Left lung (tissue), 10 donors: Measurements from ENCODE around the gene IL4I1. TPM values are rescaled to one million over a fixed set of nuclear protein-coding genes. Genes with fewer than 3 reads are reported as not detected.

ENCODE experiments used
- ATAC-seq: fragments of 200-7000 bp; cut with Tn5 transposase; one replicate; pipeline ENCODE4 v1.9.1; 2020; ENCODE audit warnings: moderate library complexity
- DNase-seq, 4 donors: peaks; one replicate each; pipeline ENCODE4 v3.0.0-alpha.2; 2013 to 2020
- H3K27ac ChIP-seq, 2 donors: fragments of 200-600 bp; sonication (generic) in 1 of 2; one replicate each; pipeline versions ENCODE4 v1.5.0 to v1.8.0; 2020 to 2021
- H3K27me3 ChIP-seq, 2 donors: fragments of 200-600 bp; sonication (generic) in 1 of 2; one replicate each; pipeline versions ENCODE4 v1.5.0 to v1.8.0; 2020 to 2021
- H3K36me3 ChIP-seq, 2 donors: fragments of 200-600 bp; sonication (generic) in 1 of 2; one replicate each; pipeline versions ENCODE4 v1.5.0 to v1.8.0; 2020 to 2021
- H3K4me1 ChIP-seq, 2 donors: fragments of 200-600 bp; one replicate each; pipeline ENCODE4 v1.8.0; 2021
- H3K4me3 ChIP-seq, 2 donors: fragments of 200-600 bp; sonication (generic) in 1 of 2; one replicate each; pipeline versions ENCODE4 v1.5.0 to v1.8.0; 2020 to 2021; ENCODE audit warnings: mild to moderate bottlenecking in 1 of 2
- H3K9me3 ChIP-seq, 2 donors: fragments of 200-600 bp; sonication (generic) in 1 of 2; one replicate each; pipeline versions ENCODE4 v1.5.0 to v1.8.0; 2020 to 2021
- intact Hi-C, 2 donors: fragments of 100-400 bp; cut with DNase I; formaldehyde crosslinking; loops; one replicate each; pipeline versions ENCODE4 v1.11.2 to v1.14.2; 2022
- polyA plus RNA-seq, 6 donors: library from polyadenylated mRNA; unstranded; fragments of 120-200 nt; gene quantifications; one replicate each; pipeline ENCODE4 v1.2.1, GENCODE V29; 2013; ENCODE audit not compliant: insufficient read length in 6 of 6
- total RNA-seq, 2 donors: library from RNA; stranded (reverse); fragmentation: NEBNext Ultra II Directional; extraction: Animal tissue kit (Norgen Biotek cat#: 25700); gene quantifications; one replicate each; pipeline ENCODE4 v1.2.1, GENCODE V29; 2021
- TF ChIP-seq, protein P1 (sequence below), 2 donors: fragments of 200-600 bp; sonication (generic) in 1 of 2; IDR thresholded peaks; one replicate each; pipeline versions ENCODE4 v1.5.0 to v1.8.0; 2021; ENCODE audit warnings: antibody characterized with exemption in 2 of 2
- donor health status: DM: no; HTN: yes; CAD: no.
- donor health status: DM: no; HTN: no; CAD: no.

IL4I1 gene
- total and polyA plus RNA-seq, 8 donors = 1.1 to 6.5 (median 1.8) TPM

DNA sequence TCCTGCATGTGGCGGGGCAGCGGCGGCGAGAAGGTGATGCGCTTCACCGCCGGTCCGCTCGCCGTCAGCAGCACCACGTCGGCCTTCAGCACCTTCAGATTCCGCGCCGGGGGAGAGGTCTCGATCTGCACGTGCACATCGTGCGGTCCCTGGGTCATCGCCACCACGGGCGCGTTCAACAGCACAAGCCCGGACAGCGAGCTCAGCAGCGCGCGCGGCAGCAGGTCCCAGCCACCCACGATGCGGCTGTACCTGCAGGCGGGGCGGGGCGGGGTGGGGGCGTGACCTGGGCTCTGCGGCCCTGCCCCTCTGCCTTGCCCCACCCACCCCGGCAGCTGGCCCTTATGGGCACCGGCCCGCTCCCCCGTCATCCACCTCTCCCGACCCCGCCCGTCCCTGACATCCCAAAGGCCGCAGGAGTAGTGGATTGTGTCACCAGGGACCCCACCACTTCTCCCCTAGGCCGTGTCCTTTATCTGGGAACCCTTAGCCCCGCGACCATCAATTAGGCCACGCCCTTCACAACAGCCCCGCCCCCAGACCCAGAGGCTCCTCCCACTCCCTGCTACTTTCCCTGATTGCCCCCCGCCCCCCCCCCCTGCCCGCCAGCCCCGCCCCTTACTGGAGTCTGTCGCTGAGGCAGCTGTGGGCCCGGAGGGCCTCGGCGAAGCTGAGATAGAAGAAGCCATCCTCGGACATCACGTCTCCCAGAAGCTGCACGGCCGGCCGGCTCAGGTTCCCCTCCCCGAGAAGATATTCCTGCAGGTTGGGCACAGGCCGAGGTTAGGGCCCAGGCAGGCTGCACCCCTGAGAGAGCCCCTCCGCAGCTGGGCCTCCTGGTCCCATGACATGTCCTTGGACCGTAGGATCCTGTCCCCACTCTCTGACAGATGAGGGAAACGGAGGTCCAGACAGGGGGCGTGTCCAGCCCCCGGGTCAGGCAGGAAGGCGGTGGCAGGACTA lies 6.1 kb downstream of the IL4I1 start:
- H3K27me3 ChIP-seq = peaks cover 0 to 12% of the 10 kb centered on the region in 2 donors
- peak in 1 of 4 donors; percentile 84 for DNase-seq
- TF ChIP-seq, protein P1, sequence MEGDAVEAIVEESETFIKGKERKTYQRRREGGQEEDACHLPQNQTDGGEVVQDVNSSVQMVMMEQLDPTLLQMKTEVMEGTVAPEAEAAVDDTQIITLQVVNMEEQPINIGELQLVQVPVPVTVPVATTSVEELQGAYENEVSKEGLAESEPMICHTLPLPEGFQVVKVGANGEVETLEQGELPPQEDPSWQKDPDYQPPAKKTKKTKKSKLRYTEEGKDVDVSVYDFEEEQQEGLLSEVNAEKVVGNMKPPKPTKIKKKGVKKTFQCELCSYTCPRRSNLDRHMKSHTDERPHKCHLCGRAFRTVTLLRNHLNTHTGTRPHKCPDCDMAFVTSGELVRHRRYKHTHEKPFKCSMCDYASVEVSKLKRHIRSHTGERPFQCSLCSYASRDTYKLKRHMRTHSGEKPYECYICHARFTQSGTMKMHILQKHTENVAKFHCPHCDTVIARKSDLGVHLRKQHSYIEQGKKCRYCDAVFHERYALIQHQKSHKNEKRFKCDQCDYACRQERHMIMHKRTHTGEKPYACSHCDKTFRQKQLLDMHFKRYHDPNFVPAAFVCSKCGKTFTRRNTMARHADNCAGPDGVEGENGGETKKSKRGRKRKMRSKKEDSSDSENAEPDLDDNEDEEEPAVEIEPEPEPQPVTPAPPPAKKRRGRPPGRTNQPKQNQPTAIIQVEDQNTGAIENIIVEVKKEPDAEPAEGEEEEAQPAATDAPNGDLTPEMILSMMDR (IDR thresholded peaks at IDR 0.05) = peak in 1 of 2 donors; percentile 3
- peak; percentile 83 for ATAC-seq
- H3K4me3 ChIP-seq = peak overlapping the region; percentile 11 to 36
- H3K4me1 ChIP-seq = peaks cover 0 to 12% of the 10 kb centered on the region in 2 donors
- H3K9me3 ChIP-seq = no peaks in the 10 kb centered on the region
- intact Hi-C loops = no loop called here
- H3K27ac ChIP-seq = no peak overlapping the region
- H3K36me3 ChIP-seq = peaks cover 0 to 26% of the 10 kb centered on the region in 2 donors

DNA sequence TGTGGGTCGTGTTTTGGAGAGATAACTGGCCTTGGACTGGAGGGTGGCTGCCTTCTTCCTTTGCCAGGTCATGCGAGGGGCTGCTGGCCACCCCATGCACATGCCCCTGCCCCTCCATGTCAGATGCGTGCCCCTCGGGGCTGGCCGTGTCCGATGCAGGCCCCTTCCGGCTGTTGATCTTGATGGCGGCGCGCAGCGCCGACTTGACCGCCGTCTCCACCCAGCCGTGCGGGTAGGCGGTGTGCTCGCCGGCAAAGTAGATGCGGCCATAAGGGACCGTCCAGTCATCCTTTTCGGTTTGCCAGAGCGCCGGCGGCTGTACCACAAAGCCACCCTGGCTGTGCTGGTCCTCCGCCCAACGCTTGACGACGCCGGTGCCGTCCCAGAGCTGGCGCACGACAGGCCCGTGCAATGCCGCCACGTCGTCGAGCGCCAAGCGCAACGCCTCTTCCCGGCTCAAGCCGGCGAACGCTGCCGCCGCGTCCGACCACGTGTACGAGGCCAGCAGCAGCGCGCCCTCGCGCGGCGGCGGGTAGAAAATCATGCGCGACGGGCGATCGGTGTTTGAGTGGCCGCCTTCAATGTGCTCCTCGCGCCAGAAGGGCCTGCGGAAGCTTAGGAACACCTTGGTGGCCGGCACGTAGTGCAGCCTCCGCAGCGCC lies 6.9 kb downstream of the IL4I1 start:
- Histone ChIP-seq H3K36me3 (peaks cover 0 to 34% of the 10 kb centered on the region in 2 donors), H3K27me3 (peaks cover 0 to 12% of the 10 kb centered on the region in 2 donors), H3K4me1 (peaks cover 0 to 12% of the 10 kb centered on the region in 2 donors), H3K27ac (no peak overlapping the region), H3K9me3 (no peaks in the 10 kb centered on the region), H3K4me3 (peak overlapping the region; percentile 11 to 36)
- ATAC-seq (peak; percentile 86), DNase-seq (peak; percentile 54 to 95 (median 80))
- TF ChIP-seq, protein P1 (IDR thresholded peaks at IDR 0.05) = peak; percentile 66 to 75
- intact Hi-C loops = no loop called here

DNA sequence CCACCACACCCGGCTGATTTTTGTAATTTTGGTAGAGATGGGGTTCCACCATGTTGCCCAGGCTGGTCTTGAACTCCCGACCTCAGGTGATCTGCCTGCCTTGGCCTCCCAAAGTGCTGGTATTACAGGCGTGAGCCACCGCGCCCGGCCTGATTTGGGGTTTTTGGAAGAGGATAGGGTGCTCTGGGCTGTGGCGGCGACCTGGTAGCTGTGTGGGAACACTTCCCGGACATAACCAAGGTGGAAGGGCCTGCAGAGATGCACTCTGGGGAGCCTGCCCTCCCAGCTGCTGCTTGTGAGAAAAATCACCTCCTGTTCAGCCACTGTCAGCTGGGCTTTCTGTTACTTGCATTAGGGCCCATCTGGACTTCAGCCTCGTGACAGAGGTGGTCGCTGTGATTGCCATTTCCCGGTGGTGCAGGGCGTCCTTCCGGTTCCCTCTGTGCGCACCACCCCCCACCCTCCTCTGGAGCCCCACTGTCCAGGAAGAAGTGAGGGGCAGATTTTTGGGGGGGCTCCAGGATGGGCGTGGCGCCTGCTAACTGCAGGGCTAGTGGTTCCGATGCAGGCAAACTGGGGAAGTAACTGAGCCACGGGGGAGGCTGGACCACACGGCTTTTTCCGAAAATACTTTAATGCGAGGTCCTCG lies 7.5 kb downstream of the IL4I1 start:
- intact Hi-C loops = no loop called here
- Histone ChIP-seq H3K9me3 (no peaks in the 10 kb centered on the region), H3K27me3 (peaks cover 0 to 12% of the 10 kb centered on the region in 2 donors), H3K4me1 (peaks cover 0 to 12% of the 10 kb centered on the region in 2 donors), H3K4me3 (no peak overlapping the region), H3K27ac (no peak overlapping the region), H3K36me3 (peaks cover 0 to 41% of the 10 kb centered on the region in 2 donors)
- TF ChIP-seq, protein P1 (IDR thresholded peaks at IDR 0.05) = no peak
- ATAC-seq (no peak), DNase-seq (no peak)

DNA sequence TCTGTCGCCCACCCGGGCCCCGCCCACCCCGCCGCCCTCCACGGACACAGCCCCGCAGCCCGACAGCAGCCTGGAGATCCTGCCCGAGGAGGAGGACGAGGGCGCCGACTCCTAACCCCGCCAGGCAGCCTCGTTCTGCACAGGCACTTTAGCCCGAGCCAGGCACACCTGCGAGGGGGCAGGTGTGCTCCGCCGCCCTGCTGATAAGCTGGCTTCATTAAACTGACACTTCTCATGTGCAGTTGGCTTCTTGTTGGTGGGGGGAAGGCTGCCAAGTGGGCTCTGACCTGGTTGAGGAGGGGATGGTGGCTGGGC lies 8.2 kb downstream of the IL4I1 start:
- no peak for DNase-seq
- no peak for ATAC-seq
- intact Hi-C loops = no loop called here
- TF ChIP-seq, protein P1 (IDR thresholded peaks at IDR 0.05) = no peak
- Histone ChIP-seq H3K4me3 (no peak overlapping the region), H3K27ac (no peak overlapping the region), H3K27me3 (peaks cover 0 to 12% of the 10 kb centered on the region in 2 donors), H3K36me3 (peaks cover 0 to 48% of the 10 kb centered on the region in 2 donors), H3K9me3 (no peaks in the 10 kb centered on the region), H3K4me1 (peaks cover 0 to 12% of the 10 kb centered on the region in 2 donors)
